ENCODE results near the gene METTL14. TPM values are rescaled to one million over a fixed set of nuclear protein-coding genes. Genes with fewer than 3 reads are reported as not detected.

METTL14 gene
- total and polyA plus RNA-seq, 3 donors from 2014 or later: 49.2 to 74.3 (median 54.8) TPM

DNA sequence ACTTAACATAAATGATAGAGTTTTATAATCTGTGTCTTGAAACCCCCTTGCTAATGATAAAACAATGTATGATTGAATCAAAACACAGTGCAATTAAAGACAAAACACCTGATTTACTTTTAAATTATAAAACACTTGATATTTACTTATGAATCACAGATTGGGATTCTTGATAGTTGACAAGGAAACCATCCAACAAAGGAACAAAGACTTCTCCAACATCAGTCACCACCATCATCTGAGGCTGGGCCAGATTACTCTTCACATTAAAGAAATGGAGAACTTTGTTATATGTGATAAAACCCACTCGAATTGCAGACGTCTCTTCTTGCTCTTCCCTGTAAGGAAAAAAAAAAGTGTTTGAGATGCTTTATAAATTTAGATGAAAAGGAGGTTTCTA is 67.4 kb downstream of the METTL14 start:
- TF ChIP-seq CTCF (IDR thresholded peaks at IDR 0.05) (no peak), POLR2A (IDR thresholded peaks at IDR 0.05) (no peak)
- Histone ChIP-seq H3K4me1 (peaks cover 33% of the 10 kb centered on the region), H3K27me3 (no peaks in the 10 kb centered on the region), H3K27ac (no peak overlapping the region), H3K4me3 (no peak overlapping the region), H3K36me3 (ENCODE audit: low read depth, missing control alignments) (no peaks in the 10 kb centered on the region), H3K9me3 (no peaks in the 10 kb centered on the region)
- WGBS, 2 donors: 65 to 77% methylated on average over 2 of the region's 2 CpGs
- intact Hi-C loops (cut with DNase I; ENCODE audit: low total_unique reads): no loop called here
- DNase-seq: no peak

DNA sequence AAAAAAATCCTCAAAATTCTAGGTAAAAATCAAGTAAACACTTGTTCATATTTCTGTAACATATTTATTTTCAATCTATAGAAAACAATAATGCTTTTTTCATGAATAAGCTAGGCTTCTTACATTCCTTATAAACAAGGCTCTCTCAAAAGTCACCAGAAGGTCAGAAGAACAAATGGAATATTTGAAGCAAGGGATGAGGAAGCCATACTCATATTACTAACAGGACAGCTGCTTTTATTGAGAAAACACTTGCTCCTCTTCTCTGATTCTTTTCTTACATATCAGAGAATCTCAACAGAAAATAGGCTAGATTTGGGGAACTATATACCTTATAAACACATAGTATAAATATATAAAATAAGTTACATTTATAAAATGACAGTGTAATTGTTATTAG is 67.9 kb downstream of the METTL14 start:
- peak overlapping the region in 1 of 2 donors; percentile 60 for H3K27ac ChIP-seq
- intact Hi-C loops (cut with DNase I; ENCODE audit: low total_unique reads): no loop called here
- no peaks in the 10 kb centered on the region for H3K27me3 ChIP-seq
- no peak for DNase-seq
- H3K9me3 ChIP-seq: no peaks in the 10 kb centered on the region
- H3K4me3 ChIP-seq: no peak overlapping the region
- H3K36me3 ChIP-seq (ENCODE audit: low read depth, missing control alignments): no peaks in the 10 kb centered on the region
- H3K4me1 ChIP-seq: peaks cover 33% of the 10 kb centered on the region
- TF ChIP-seq CTCF (IDR thresholded peaks at IDR 0.05): no peak
- no peak for TF ChIP-seq POLR2A (IDR thresholded peaks at IDR 0.05)

GRCh38 chr4:118753685-118754084 is 68.5 kb downstream of the METTL14 start:
- H3K27ac ChIP-seq: peak overlapping the region in 1 of 2 donors; percentile 60
- TF ChIP-seq CTCF (IDR thresholded peaks at IDR 0.05): no peak
- H3K4me1 ChIP-seq: peaks cover 33% of the 10 kb centered on the region
- intact Hi-C loops (cut with DNase I; ENCODE audit: low total_unique reads): no loop called here
- H3K36me3 ChIP-seq (ENCODE audit: low read depth, missing control alignments): no peaks in the 10 kb centered on the region
- no peak for DNase-seq
- no peaks in the 10 kb centered on the region for H3K9me3 ChIP-seq
- WGBS, 2 donors: 59 to 64% methylated on average over 1 of the region's 1 CpG
- no peak overlapping the region for H3K4me3 ChIP-seq
- H3K27me3 ChIP-seq: no peaks in the 10 kb centered on the region

DNA sequence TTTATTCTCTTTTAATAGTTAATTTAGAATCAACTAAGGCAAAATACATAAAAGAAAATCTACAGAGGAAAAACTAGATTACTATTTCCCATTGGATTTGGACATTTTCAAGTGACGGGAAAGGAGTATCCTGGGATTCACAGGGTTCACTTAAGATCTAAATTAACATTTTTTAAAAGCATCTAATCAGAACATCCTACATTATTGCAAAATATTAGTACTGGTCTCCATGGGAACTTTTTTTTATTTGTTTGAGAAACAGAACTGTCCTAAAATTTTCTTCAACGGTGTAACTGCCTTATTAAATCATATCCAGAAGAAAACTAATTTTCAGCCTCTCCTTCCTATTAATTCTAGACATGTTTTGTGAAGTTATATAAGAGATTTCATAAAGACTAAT is 69.7 kb downstream of the METTL14 start:
- Histone ChIP-seq H3K4me3 (no peak overlapping the region), H3K27me3 (no peaks in the 10 kb centered on the region), H3K27ac (peak overlapping the region in 1 of 2 donors; percentile 60), H3K9me3 (no peaks in the 10 kb centered on the region), H3K36me3 (ENCODE audit: low read depth, missing control alignments) (no peaks in the 10 kb centered on the region), H3K4me1 (peaks cover 35% of the 10 kb centered on the region)
- 62 to 64% methylated on average over 2 of the region's 2 CpGs for WGBS, 2 donors
- DNase-seq: no peak
- intact Hi-C loops (cut with DNase I; ENCODE audit: low total_unique reads): no loop called here
- TF ChIP-seq CTCF (IDR thresholded peaks at IDR 0.05): no peak

GRCh38 chr4:118755438-118756226 is 70.4 kb downstream of the METTL14 start:
- Histone ChIP-seq H3K27ac (peak overlapping the region; percentile 12 to 60), H3K9me3 (no peaks in the 10 kb centered on the region), H3K4me1 (peaks cover 34% of the 10 kb centered on the region), H3K36me3 (ENCODE audit: low read depth, missing control alignments) (no peaks in the 10 kb centered on the region), H3K4me3 (no peak overlapping the region), H3K27me3 (no peaks in the 10 kb centered on the region)
- intact Hi-C loops (cut with DNase I; ENCODE audit: low total_unique reads): no loop called here
- DNase-seq: no peak
- WGBS, 2 donors: 50 to 61% methylated on average over 2 of the region's 2 CpGs
- TF ChIP-seq CTCF (IDR thresholded peaks at IDR 0.05): no peak
- no peak for TF ChIP-seq POLR2A (IDR thresholded peaks at IDR 0.05)
